Measurements from ENCODE around the gene MCAT. TPM values are rescaled to one million over a fixed set of nuclear protein-coding genes. Genes with fewer than 3 reads are reported as not detected.

MCAT gene
- total RNA-seq, 1 experiment from 2014 or later, result 16.3 TPM

GRCh38 chr22:43113526-43114251 lies 29.5 kb downstream of the MCAT start:
- Histone ChIP-seq H3K4me1 (ENCODE audit: control insufficient read depth, insufficient read depth, low read length) (no peaks in the 10 kb centered on the region), H3K27ac (ENCODE audit: low read length) (no peak overlapping the region), H3K9me3 (ENCODE audit: control insufficient read depth, insufficient read depth, low read depth, low read length) (no peaks in the 10 kb centered on the region), H3K36me3 (ENCODE audit: control insufficient read depth, insufficient read depth, low read length) (no peaks in the 10 kb centered on the region), H3K4me3 (ENCODE audit: low read depth in 2 of 2, low read length in 2 of 2) (no peak overlapping the region), H3K27me3 (ENCODE audit: control insufficient read depth, insufficient read depth, low read length) (peaks cover 2% of the 10 kb centered on the region; the same call in 1 of the 2 replicates)
- ChIA-PET CTCF (interaction anchor here (0.6 kb wide), 1 partner anchor 22 kb away, joined by 9 read pairs; no protein-coding TSS in a partner anchor), POLR2A (no interaction called here)
- BruUV-seq (replicated peaks), result no TSS peak
- in situ Hi-C loops (cut with HindIII; ENCODE audit: low pct_unique_long_range_greater_than_20kb, low sequenced_read_pairs), result no loop called here
- TF ChIP-seq, protein P1, sequence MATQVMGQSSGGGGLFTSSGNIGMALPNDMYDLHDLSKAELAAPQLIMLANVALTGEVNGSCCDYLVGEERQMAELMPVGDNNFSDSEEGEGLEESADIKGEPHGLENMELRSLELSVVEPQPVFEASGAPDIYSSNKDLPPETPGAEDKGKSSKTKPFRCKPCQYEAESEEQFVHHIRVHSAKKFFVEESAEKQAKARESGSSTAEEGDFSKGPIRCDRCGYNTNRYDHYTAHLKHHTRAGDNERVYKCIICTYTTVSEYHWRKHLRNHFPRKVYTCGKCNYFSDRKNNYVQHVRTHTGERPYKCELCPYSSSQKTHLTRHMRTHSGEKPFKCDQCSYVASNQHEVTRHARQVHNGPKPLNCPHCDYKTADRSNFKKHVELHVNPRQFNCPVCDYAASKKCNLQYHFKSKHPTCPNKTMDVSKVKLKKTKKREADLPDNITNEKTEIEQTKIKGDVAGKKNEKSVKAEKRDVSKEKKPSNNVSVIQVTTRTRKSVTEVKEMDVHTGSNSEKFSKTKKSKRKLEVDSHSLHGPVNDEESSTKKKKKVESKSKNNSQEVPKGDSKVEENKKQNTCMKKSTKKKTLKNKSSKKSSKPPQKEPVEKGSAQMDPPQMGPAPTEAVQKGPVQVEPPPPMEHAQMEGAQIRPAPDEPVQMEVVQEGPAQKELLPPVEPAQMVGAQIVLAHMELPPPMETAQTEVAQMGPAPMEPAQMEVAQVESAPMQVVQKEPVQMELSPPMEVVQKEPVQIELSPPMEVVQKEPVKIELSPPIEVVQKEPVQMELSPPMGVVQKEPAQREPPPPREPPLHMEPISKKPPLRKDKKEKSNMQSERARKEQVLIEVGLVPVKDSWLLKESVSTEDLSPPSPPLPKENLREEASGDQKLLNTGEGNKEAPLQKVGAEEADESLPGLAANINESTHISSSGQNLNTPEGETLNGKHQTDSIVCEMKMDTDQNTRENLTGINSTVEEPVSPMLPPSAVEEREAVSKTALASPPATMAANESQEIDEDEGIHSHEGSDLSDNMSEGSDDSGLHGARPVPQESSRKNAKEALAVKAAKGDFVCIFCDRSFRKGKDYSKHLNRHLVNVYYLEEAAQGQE (IDR thresholded peaks at IDR 0.05; ENCODE audit: insufficient read depth in 1 of 2, low read depth in 2 of 2, low read length in 1 of 2), result no peak
- TF ChIP-seq SIN3A (IDR thresholded peaks at IDR 0.05; ENCODE audit: borderline replicate concordance, insufficient read depth, low read depth, low read length), result no peak
- intact Hi-C loops (cut with micrococcal nuclease; ENCODE audit: unreplicated experiment), result no loop called here
- ATAC-seq, result no peak
- DNase-seq (ENCODE audit: low read depth, low spot score), result no peak

DNA sequence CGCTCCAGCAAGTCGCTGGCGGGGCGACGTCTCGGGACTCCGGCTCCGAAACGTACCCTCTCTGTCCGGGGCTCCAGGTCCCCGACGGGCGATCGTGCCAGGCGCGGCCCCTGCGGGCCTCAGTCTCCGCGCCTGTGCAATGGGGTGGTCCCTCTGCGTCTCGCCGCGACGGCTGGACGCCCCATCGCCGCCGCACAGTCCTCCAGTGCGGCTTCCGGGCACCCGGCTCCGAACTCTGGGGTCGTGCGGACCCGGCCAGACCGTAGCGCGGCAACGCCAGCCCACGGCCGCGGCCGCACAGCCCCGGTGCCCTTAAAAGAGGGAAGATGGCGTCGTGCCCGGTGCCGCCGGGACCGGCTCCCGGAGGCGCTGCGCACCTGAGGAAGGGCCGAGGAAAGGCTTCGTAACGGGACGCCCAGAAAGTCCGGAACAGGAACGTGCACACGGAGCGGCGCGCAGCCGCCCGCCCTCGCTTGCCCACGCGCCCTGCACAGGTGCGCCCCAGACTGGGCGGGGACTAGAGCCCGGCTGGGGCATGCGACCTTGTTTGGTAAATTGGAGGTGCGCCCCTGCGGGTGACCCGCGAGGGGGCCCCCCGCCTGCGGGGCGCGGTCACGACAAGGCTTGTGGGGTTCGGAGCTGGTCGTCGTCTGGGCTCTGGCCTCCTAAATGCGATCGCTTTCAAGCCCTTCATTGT lies 32.1 kb downstream of the MCAT start:
- BruUV-seq (replicated peaks), result no TSS peak
- CTCF ChIA-PET, result no interaction called here
- Histone ChIP-seq H3K4me3 (ENCODE audit: low read depth in 2 of 2, low read length in 2 of 2) (peak overlapping the region; percentile 46 to 57), H3K27me3 (ENCODE audit: control insufficient read depth, insufficient read depth, low read length) (peaks cover 2% of the 10 kb centered on the region; the same call in 1 of the 2 replicates), H3K27ac (ENCODE audit: low read length) (no peak overlapping the region), H3K9me3 (ENCODE audit: control insufficient read depth, insufficient read depth, low read depth, low read length) (no peaks in the 10 kb centered on the region), H3K36me3 (ENCODE audit: control insufficient read depth, insufficient read depth, low read length) (no peaks in the 10 kb centered on the region), H3K4me1 (ENCODE audit: control insufficient read depth, insufficient read depth, low read length) (no peaks in the 10 kb centered on the region)
- POLR2A ChIA-PET, result interaction anchor here (0.7 kb wide), 1 partner anchor 35 kb away, joined by 4 read pairs; no protein-coding TSS in a partner anchor
- TF ChIP-seq CTCF (IDR thresholded peaks at IDR 0.05) (no peak), POLR2AphosphoS5 (IDR thresholded peaks at IDR 0.05; ENCODE audit: low read depth, low read length) (no peak), SIN3A (IDR thresholded peaks at IDR 0.05; ENCODE audit: borderline replicate concordance, insufficient read depth, low read depth, low read length) (no peak), TCF7L2 (IDR thresholded peaks at IDR 0.05; ENCODE audit: low read depth, low read length) (no peak)
- TF ChIP-seq, protein P1 (IDR thresholded peaks at IDR 0.05; ENCODE audit: insufficient read depth in 1 of 2, low read depth in 2 of 2, low read length in 1 of 2), result no peak
- DNase-seq (ENCODE audit: low read depth, low spot score) (no peak), ATAC-seq (peak; percentile 65)
- in situ Hi-C loops (cut with HindIII; ENCODE audit: low pct_unique_long_range_greater_than_20kb, low sequenced_read_pairs) (no loop called here), intact Hi-C loops (cut with micrococcal nuclease; ENCODE audit: unreplicated experiment) (no loop called here)
